Stimulated activated CD4-positive, alpha-beta T cell treated with anti-CD3 and anti-CD28 coated beads, TNF-alpha, amount 100 ng/mL, for 48 hours (primary cell): Measurements from ENCODE around the gene CTIF.
"Not testable (repeated sequence)": the region's sequence is repeated elsewhere in the genome, so short reads cannot be mapped to it uniquely, and the experiment has no call there.

Experiments used
- DNase-seq, 3 donors: peaks; one replicate each; pipeline ENCODE4 v3.0.0-alpha.2; 2020; ENCODE audit warnings: low read depth in 3 of 3

Gene CTIF

GRCh38 chr18:48538531-48539405, at the start of gene CTIF:
Gene CTIF, plus strand, starts transcription at chr18:48539031. Its CDS starts 80,535 bp downstream, at chr18:48619566.
- DNase-seq, result peak; percentile 48 to 65 (median 53)

- no peak for DNase-seq
Measured at GRCh38 chr18:48490641-48491293, 48.1 kb upstream of the CTIF start.

GRCh38 chr18:48492880-48493279, 46.0 kb upstream of the CTIF start:
- DNase-seq, result no peak

- no peak for DNase-seq
Measured at GRCh38 chr18:48493434-48494230, 45.2 kb upstream of the CTIF start.

- DNase-seq, result no peak
Measured at GRCh38 chr18:48497863-48498262, 41.0 kb upstream of the CTIF start.

GRCh38 chr18:48500517-48500916, 38.3 kb upstream of the CTIF start:
- DNase-seq, result no peak

- no peak for DNase-seq
Measured at GRCh38 chr18:48502906-48503305, 35.9 kb upstream of the CTIF start.

GRCh38 chr18:48504819-48505218, 34.0 kb upstream of the CTIF start:
- no peak for DNase-seq

GRCh38 chr18:48506983-48507568, 31.8 kb upstream of the CTIF start:
- not testable (repeated sequence) for DNase-seq

GRCh38 chr18:48512498-48512897, 26.3 kb upstream of the CTIF start:
- DNase-seq, result not testable (repeated sequence)

- DNase-seq, result no peak
Measured at GRCh38 chr18:48514786-48515185, 24.0 kb upstream of the CTIF start.

GRCh38 chr18:48517048-48517447, 21.8 kb upstream of the CTIF start:
- DNase-seq, result no peak

GRCh38 chr18:48519431-48520100, 19.3 kb upstream of the CTIF start:
- no peak for DNase-seq

GRCh38 chr18:48521723-48522122, 17.1 kb upstream of the CTIF start:
- DNase-seq, result no peak

GRCh38 chr18:48525671-48526070, 13.2 kb upstream of the CTIF start:
- no peak for DNase-seq

GRCh38 chr18:48527461-48527860, 11.4 kb upstream of the CTIF start:
- DNase-seq, result no peak

GRCh38 chr18:48528861-48529260, 10.0 kb upstream of the CTIF start:
- DNase-seq, result no peak

GRCh38 chr18:48529796-48530195, 9.0 kb upstream of the CTIF start:
- DNase-seq, result no peak

GRCh38 chr18:48530399-48531081, 8.3 kb upstream of the CTIF start:
- no peak for DNase-seq

- no peak for DNase-seq
Measured at GRCh38 chr18:48531082-48531403, 7.8 kb upstream of the CTIF start.

GRCh38 chr18:48531908-48532307, 6.9 kb upstream of the CTIF start:
- DNase-seq, result no peak
